GM04503 (cell line): ENCODE results near the gene GALNTL6.

ENCODE experiments used
- DNase-seq: peaks from one replicate; pipeline ENCODE4 v3.0.0-alpha.2; 2012; ENCODE audit warnings: low read depth

The GALNTL6 gene

GRCh38 chr4:172124656-172125308 lies 311.6 kb downstream of the GALNTL6 start:
- peak; percentile 9 for DNase-seq

- no peak for DNase-seq
Observed at GRCh38 chr4:172125443-172125842, 312.2 kb downstream of the GALNTL6 start.

GRCh38 chr4:172127168-172127567 lies 314.0 kb downstream of the GALNTL6 start:
- no peak for DNase-seq

GRCh38 chr4:172129593-172129992 lies 316.4 kb downstream of the GALNTL6 start:
- DNase-seq: no peak

GRCh38 chr4:172134521-172134920 lies 321.3 kb downstream of the GALNTL6 start:
- no peak for DNase-seq

GRCh38 chr4:172141025-172141424 lies 327.8 kb downstream of the GALNTL6 start:
- DNase-seq: no peak

GRCh38 chr4:172142281-172142741 lies 329.1 kb downstream of the GALNTL6 start:
- DNase-seq: peak; percentile 42

- no peak for DNase-seq
Observed at GRCh38 chr4:172143605-172144314, 330.6 kb downstream of the GALNTL6 start.

- DNase-seq: peak; percentile 6
Observed at GRCh38 chr4:172147687-172148086, 334.5 kb downstream of the GALNTL6 start.

- no peak for DNase-seq
Observed at GRCh38 chr4:172149329-172149728, 336.1 kb downstream of the GALNTL6 start.

GRCh38 chr4:172152284-172152683 lies 339.1 kb downstream of the GALNTL6 start:
- DNase-seq: no peak

- no peak for DNase-seq
Observed at GRCh38 chr4:172153719-172154118, 340.5 kb downstream of the GALNTL6 start.

- DNase-seq: no peak
Observed at GRCh38 chr4:172155838-172156345, 342.7 kb downstream of the GALNTL6 start.

GRCh38 chr4:172157946-172158345 lies 344.7 kb downstream of the GALNTL6 start:
- DNase-seq: no peak

- no peak for DNase-seq
Observed at GRCh38 chr4:172163215-172163614, 350.0 kb downstream of the GALNTL6 start.

- DNase-seq: no peak
Observed at GRCh38 chr4:172168888-172169287, 355.7 kb downstream of the GALNTL6 start.

GRCh38 chr4:172169871-172170270 lies 356.7 kb downstream of the GALNTL6 start:
- DNase-seq: no peak

GRCh38 chr4:172173206-172173605 lies 360.0 kb downstream of the GALNTL6 start:
- no peak for DNase-seq

- no peak for DNase-seq
Observed at GRCh38 chr4:172177382-172177781, 364.2 kb downstream of the GALNTL6 start.

- DNase-seq: no peak
Observed at GRCh38 chr4:172188248-172188988, 375.2 kb downstream of the GALNTL6 start.

- DNase-seq: peak; percentile 1
Observed at GRCh38 chr4:172202480-172203076, 389.4 kb downstream of the GALNTL6 start.

GRCh38 chr4:172207258-172207657 lies 394.1 kb downstream of the GALNTL6 start:
- DNase-seq: no peak
